Upper lobe of right lung (tissue), 1 donor: ENCODE results near the gene A1BG. TPM values are rescaled to one million over a fixed set of nuclear protein-coding genes. Genes with fewer than 3 reads are reported as not detected.

Experiments used
- ATAC-seq: fragments of 200-7000 bp; cut with Tn5 transposase; one replicate; pipeline ENCODE4 v1.9.1; 2020; ENCODE audit warnings: mild to moderate bottlenecking, moderate library complexity
- DNase-seq: peaks from one replicate; pipeline ENCODE4 v3.0.0-alpha.2; 2020
- H3K27ac ChIP-seq: fragments of 200-600 bp; one replicate; pipeline ENCODE4 v1.8.0; 2022
- H3K27me3 ChIP-seq: fragments of 200-600 bp; one replicate; pipeline ENCODE4 v1.8.0; 2022; ENCODE audit warnings: mild to moderate bottlenecking
- H3K36me3 ChIP-seq: fragments of 200-600 bp; one replicate; pipeline ENCODE4 v1.8.0; 2022
- H3K4me1 ChIP-seq: fragments of 200-600 bp; one replicate; pipeline ENCODE4 v1.8.0; 2022
- H3K4me3 ChIP-seq: fragments of 200-600 bp; one replicate; pipeline ENCODE4 v1.8.0; 2022; ENCODE audit warnings: mild to moderate bottlenecking
- H3K9me3 ChIP-seq: fragments of 200-600 bp; one replicate; pipeline ENCODE4 v1.8.0; 2022
- CTCF ChIP-seq: fragments of 200-600 bp; IDR thresholded peaks from one replicate; pipeline ENCODE4 v1.8.0; 2022; ENCODE audit warnings: antibody characterized with exemption
- intact Hi-C: fragments of 100-400 bp; cut with DNase I; formaldehyde crosslinking; loops from one replicate; pipeline ENCODE4 v1.11.0; 2022
- total RNA-seq: library from RNA; stranded (reverse); fragmentation: NEBNext Ultra II Directional; extraction: Animal tissue kit (Norgen Biotek cat#: 25700); gene quantifications from one replicate; pipeline ENCODE4 v1.2.1, GENCODE V29; 2021
- donor health status: DM: no; HTN: yes; CAD: no; lungs with severe emphysema.

The A1BG gene
- total RNA-seq, 1 donor from 2014 or later, result 12.7 TPM

GRCh38 chr19:58395979-58396627, 42.8 kb upstream of the A1BG start:
- peak; percentile 69 for DNase-seq

GRCh38 chr19:58395220-58395978, 42.1 kb upstream of the A1BG start, which contains the start of gene RNF225:
Gene RNF225, plus strand, starts transcription at chr19:58395656. Its CDS starts 434 bp downstream, at chr19:58396090.
- Histone ChIP-seq H3K4me3 (no peak within 1 kb of the TSS), H3K4me1 (peaks cover 8% of the 10 kb centered on the region)
- peak; percentile 53 for ATAC-seq

More at GRCh38 chr19:58395979-58396627, 42.8 kb upstream of the A1BG start:
- TF ChIP-seq CTCF, result no peak
- Histone ChIP-seq H3K36me3 (peaks cover 42% of the 10 kb centered on the region), H3K4me1 (peaks cover 14% of the 10 kb centered on the region), H3K4me3 (no peak overlapping the region), H3K27ac (no peak overlapping the region), H3K9me3 (no peaks in the 10 kb centered on the region), H3K27me3 (peaks cover 11% of the 10 kb centered on the region)
- intact Hi-C loops, result no loop called here
- peak; percentile 2 for ATAC-seq

GRCh38 chr19:58394821-58395219, 41.5 kb upstream of the A1BG start:
- Histone ChIP-seq H3K4me1 (peaks cover 4% of the 10 kb centered on the region), H3K27ac (no peak overlapping the region), H3K27me3 (peaks cover 11% of the 10 kb centered on the region), H3K4me3 (no peak overlapping the region), H3K36me3 (peaks cover 55% of the 10 kb centered on the region), H3K9me3 (no peaks in the 10 kb centered on the region)
- ATAC-seq, result peak; percentile 12
- no peak for TF ChIP-seq CTCF
- intact Hi-C loops, result no loop called here
- DNase-seq, result no peak

More at GRCh38 chr19:58395220-58395978, 42.1 kb upstream of the A1BG start, which contains the start of gene RNF225:
- Histone ChIP-seq H3K27ac (no peak within 1 kb of the TSS), H3K36me3 (peaks cover 50% of the 10 kb centered on the region), H3K27me3 (peaks cover 11% of the 10 kb centered on the region), H3K9me3 (no peaks in the 10 kb centered on the region)
- no peak for TF ChIP-seq CTCF
- DNase-seq, result peak; percentile 75
- intact Hi-C loops, result no loop called here

- Histone ChIP-seq H3K27me3 (peaks cover 11% of the 10 kb centered on the region), H3K4me1 (peaks cover 4% of the 10 kb centered on the region), H3K27ac (no peak overlapping the region), H3K36me3 (peaks cover 66% of the 10 kb centered on the region), H3K4me3 (no peak overlapping the region), H3K9me3 (no peaks in the 10 kb centered on the region)
- DNase-seq (no peak), ATAC-seq (no peak)
- TF ChIP-seq CTCF, result no peak
- intact Hi-C loops, result no loop called here
These were observed 40.4 kb upstream of the A1BG start for GRCh38 chr19:58393725-58394033.

- no peak overlapping the region for H3K27ac ChIP-seq
- no peak overlapping the region for H3K4me3 ChIP-seq
- H3K36me3 ChIP-seq, result peaks cover 71% of the 10 kb centered on the region
- H3K27me3 ChIP-seq, result peaks cover 11% of the 10 kb centered on the region
- DNase-seq (no peak), ATAC-seq (no peak)
- intact Hi-C loops, result no loop called here
- peaks cover 6% of the 10 kb centered on the region for H3K4me1 ChIP-seq
- H3K9me3 ChIP-seq, result no peaks in the 10 kb centered on the region
- TF ChIP-seq CTCF, result no peak
These were observed 39.8 kb upstream of the A1BG start for GRCh38 chr19:58392945-58393724.
